K562 (cell line): ENCODE data around the gene PLXNB1. TPM values are rescaled to one million over a fixed set of nuclear protein-coding genes. Genes with fewer than 3 reads are reported as not detected.

Experiments
- ATF1 ChIP-seq, 2 experiments: fragments of 450-650 bp in 1 of 2; IDR thresholded peaks; 2 replicates each; pipeline ENCODE4 v1.6.1; 2016; ENCODE audit warnings: missing compliant biosample characterization in 1 of 2, missing genetic modification characterization in 1 of 2
- CBX1 ChIP-seq: sonication (generic); IDR thresholded peaks from 2 replicates; pipeline ENCODE4 v1.6.1; 2016; ENCODE audit warnings: antibody characterized with exemption, low read depth, mild to moderate bottlenecking
- GABPA ChIP-seq: fragments of 200-800 bp; sonication (Bioruptor generic); conservative IDR thresholded peaks from 2 replicates; pipeline ENCODE4 v1.6.1; 2016; ENCODE audit warnings: low read depth, missing genetic modification characterization, missing compliant biosample characterization
- GTF2F1 ChIP-seq: IDR thresholded peaks from 2 replicates; pipeline ENCODE4 v1.6.1; 2011; ENCODE audit warnings: low read depth, low read length, improper control_type of control experiment
- HCFC1 ChIP-seq: IDR thresholded peaks from 2 replicates; pipeline ENCODE4 v1.6.1; 2012; ENCODE audit warnings: low read depth, low read length, improper control_type of control experiment
- HDAC1 ChIP-seq, 2 experiments: fragments of 450-650 bp; IDR thresholded peaks; 2 replicates each; pipeline ENCODE4 v1.6.1; 2016 to 2017; ENCODE audit warnings: inconsistent platforms in 1 of 2, mild to moderate bottlenecking in 1 of 2, moderate library complexity in 1 of 2
- JUND ChIP-seq, 2 experiments: IDR thresholded peaks; 2 replicates in 1 of 2; 3 replicates in 1 of 2; pipeline ENCODE4 v1.6.1; 2011; ENCODE audit warnings: borderline replicate concordance in 2 of 2, low read depth in 2 of 2, low read length in 2 of 2, improper control_type of control experiment in 1 of 2, missing biosample characterization in 1 of 2, missing genetic modification characterization in 1 of 2, missing genetic modification reagents in 1 of 2
- LCOR ChIP-seq: sonication (generic); formaldehyde crosslinking; IDR thresholded peaks from 2 replicates; pipeline ENCODE4 v1.8.0; 2022; ENCODE audit warnings: mild to moderate bottlenecking, missing genetic modification reagents
- MTA1 ChIP-seq: fragments of 450-650 bp; IDR thresholded peaks from 2 replicates; pipeline ENCODE4 v1.6.1; 2017; ENCODE audit warnings: borderline replicate concordance
- MTA3 ChIP-seq: fragments of 450-650 bp; formaldehyde crosslinking; IDR thresholded peaks from 2 replicates; pipeline ENCODE4 v1.6.1; 2017; ENCODE audit warnings: mild to moderate bottlenecking, borderline replicate concordance
- NFIX ChIP-seq: fragments of 250-450 bp; sonication (Bioruptor Pico); IDR thresholded peaks from 2 replicates; pipeline ENCODE4 v1.4.0; 2020; ENCODE audit warnings: low read depth, mild to moderate bottlenecking, moderate library complexity
- NRF1 ChIP-seq, 2 experiments: fragments of 450-650 bp; IDR thresholded peaks in 1 of 2; conservative IDR thresholded peaks in 1 of 2; 2 replicates each; pipeline ENCODE4 v1.6.1; 2014; ENCODE audit warnings: mild to moderate bottlenecking in 2 of 2
- PHF20 ChIP-seq: fragments of 450-650 bp; IDR thresholded peaks from 2 replicates; pipeline ENCODE4 v1.6.1; 2018; ENCODE audit not compliant: partially characterized antibody
- PML ChIP-seq: IDR thresholded peaks from 2 replicates; pipeline ENCODE4 v1.6.1; 2012; ENCODE audit warnings: low read length, inconsistent platforms
- POLR2AphosphoS5 ChIP-seq: IDR thresholded peaks from 2 replicates; pipeline ENCODE4 v1.6.1; 2011; ENCODE audit warnings: mild to moderate bottlenecking, low read depth, low read length, moderate library complexity; ENCODE audit not compliant: control insufficient read depth, insufficient read depth
- RAD51 ChIP-seq: fragments of 450-650 bp; IDR thresholded peaks from 2 replicates; pipeline ENCODE4 v1.7.1; 2016; ENCODE audit warnings: low read depth, mild to moderate bottlenecking, borderline replicate concordance
- RBM14 ChIP-seq: fragments of 200-400 bp; formaldehyde crosslinking; IDR thresholded peaks from 2 replicates; pipeline ENCODE4 v1.6.1; 2018; ENCODE audit warnings: low read depth, mild to moderate bottlenecking, low read length, moderate library complexity, borderline replicate concordance; ENCODE audit not compliant: insufficient read depth
- SUPT5H ChIP-seq: fragments of 450-650 bp; IDR thresholded peaks from 2 replicates; pipeline ENCODE4 v1.6.1; 2016
- TARDBP ChIP-seq: fragments of 450-650 bp; IDR thresholded peaks from 2 replicates; pipeline ENCODE4 v1.6.1; 2016
- ZKSCAN3 ChIP-seq: fragments of 250-450 bp; sonication (Bioruptor Pico); IDR thresholded peaks from 2 replicates; pipeline ENCODE4 v1.4.0; 2020
- ZNF324 ChIP-seq: fragments of 250-450 bp; sonication (Bioruptor Pico); IDR thresholded peaks from 2 replicates; pipeline ENCODE4 v1.4.0; 2020; ENCODE audit warnings: mild to moderate bottlenecking
- polyA plus RNA-seq, 8 experiments: library from polyadenylated mRNA; depleted of rRNA in 4 of 8; stranded (reverse) in 5 of 8; unstranded in 3 of 8; fragments of >200 nt; fragmentation: Nextera tagmentation in 2 of 8; fragmentation: Illumina TruSeq in 1 of 8; extraction: Ambion mirVana in 2 of 8; extraction: Trizol in 1 of 8; gene quantifications; 2 replicates each; pipeline versions ENCODE4 v1.2.1 to v1.2.3, GENCODE V29; 2011 to 2014; ENCODE audit warnings: inconsistent platforms in 1 of 8, missing spikeins in 1 of 8
- total RNA-seq, 7 experiments: library from RNA; depleted of rRNA in 6 of 7; stranded (reverse); fragments of >200 nt in 6 of 7; fragmentation: Illumina TruSeq in 2 of 7; extraction: Trizol in 2 of 7; gene quantifications; 2 replicates each; pipeline versions ENCODE4 v1.2.1 to v1.2.3, GENCODE V29; 2011 to 2021; ENCODE audit warnings: low replicate concordance in 1 of 7
- TF ChIP-seq, protein P1 (sequence below), 2 experiments: fragments of 450-650 bp; conservative IDR thresholded peaks; 2 replicates each; pipeline ENCODE4 v1.6.1; 2017; ENCODE audit warnings: mild to moderate bottlenecking in 2 of 2, moderate library complexity in 2 of 2
- TF ChIP-seq, protein P2 (sequence below): sonication (generic); formaldehyde crosslinking; IDR thresholded peaks from 2 replicates; pipeline ENCODE4 v1.8.0; 2022; ENCODE audit warnings: mild to moderate bottlenecking, missing genetic modification reagents

Gene PLXNB1
- total and polyA plus RNA-seq, 9 of the 15 experiments (the other 6 are each of a cell fraction or from before 2014, with no cell fraction given) = 0.17 to 17.4 (median 6.0) TPM

DNA sequence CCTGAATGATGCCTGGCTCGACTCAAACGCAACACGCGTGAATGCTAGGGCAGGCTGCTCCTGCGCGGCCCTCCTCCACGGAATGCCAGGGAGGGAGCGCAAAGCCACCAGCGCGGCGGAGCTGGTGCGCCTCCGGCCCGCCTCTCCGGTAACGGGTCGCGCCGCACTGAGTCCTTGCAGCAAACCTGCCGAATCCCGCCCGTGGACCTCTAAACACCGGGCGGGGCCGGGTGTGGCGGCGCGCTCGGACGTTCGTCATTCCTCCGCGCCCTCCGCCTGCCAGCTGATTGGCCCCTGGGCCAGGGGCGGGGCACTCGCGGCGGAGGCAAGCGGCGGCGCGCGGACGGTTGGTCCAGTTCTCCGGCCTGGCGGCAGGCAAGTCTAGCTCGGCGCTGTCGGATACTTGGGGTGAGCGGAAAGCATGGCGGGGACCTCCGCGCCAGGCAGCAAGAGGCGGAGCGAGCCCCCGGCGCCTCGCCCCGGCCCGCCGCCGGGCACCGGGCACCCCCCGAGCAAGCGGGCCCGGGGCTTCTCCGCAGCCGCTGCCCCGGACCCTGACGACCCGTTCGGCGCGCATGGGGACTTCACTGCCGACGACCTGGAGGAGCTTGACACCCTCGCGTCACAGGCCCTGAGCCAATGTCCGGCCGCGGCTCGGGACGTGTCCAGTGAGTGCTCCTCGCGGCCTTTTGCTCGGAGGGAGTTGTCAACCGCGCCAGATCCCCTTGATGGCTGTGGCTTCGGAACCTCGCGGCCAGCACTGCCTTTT is 16.7 kb upstream of the PLXNB1 start, which contains the start of gene ATRIP (continued):
- TF ChIP-seq PML (0 out of 2 replicates have a peak, but pooled peaks have one; percentile 33), GABPA (tag) (peak; percentile 60; the same call in 1 of the 2 replicates), RAD51 (no peak), HCFC1 (peak; percentile 79), LCOR (no peak), GTF2F1 (0 out of 2 replicates have a peak, but pooled peaks have one; percentile 38), NFIX (no peak), NRF1 (conservative IDR thresholded peaks at IDR 0.05 in 1 of 2, IDR thresholded peaks at IDR 0.05 in 1 of 2) (peak; percentile 63 to 68; a peak in 3 of 4 replicates), ZKSCAN3 (CRISPR knock-in tag) (no peak), MTA3 (peak; percentile 74; the same call in 1 of the 2 replicates), JUND (IDR thresholded peaks at IDR 0.05; ENCODE audit: borderline replicate concordance, low read depth, low read length) (peak; percentile 16; the same call in 1 of the 2 replicates), JUND (tag; IDR thresholded peaks at IDR 0.05; ENCODE audit: borderline replicate concordance, low read depth, low read length) (no peak; the same call in 2 of the 3 replicates), TARDBP (peak; percentile 57; the same call in 1 of the 2 replicates), RBM14 (no peak), CBX1 (peak; percentile 77), MTA1 (peak; percentile 98), ZNF324 (CRISPR knock-in tag) (no peak), POLR2AphosphoS5 (peak; percentile 92), SUPT5H (peak; percentile 75), PHF20 (peak; percentile 89), HDAC1 (IDR thresholded peaks at IDR 0.05) (peak in 1 of 2 experiments; percentile 86; a peak in 2 of 4 replicates), ATF1 (CRISPR knock-in tag; IDR thresholded peaks at IDR 0.05) (peak; percentile 91), ATF1 (tag; IDR thresholded peaks at IDR 0.05) (peak; percentile 98)
- TF ChIP-seq, protein P1, sequence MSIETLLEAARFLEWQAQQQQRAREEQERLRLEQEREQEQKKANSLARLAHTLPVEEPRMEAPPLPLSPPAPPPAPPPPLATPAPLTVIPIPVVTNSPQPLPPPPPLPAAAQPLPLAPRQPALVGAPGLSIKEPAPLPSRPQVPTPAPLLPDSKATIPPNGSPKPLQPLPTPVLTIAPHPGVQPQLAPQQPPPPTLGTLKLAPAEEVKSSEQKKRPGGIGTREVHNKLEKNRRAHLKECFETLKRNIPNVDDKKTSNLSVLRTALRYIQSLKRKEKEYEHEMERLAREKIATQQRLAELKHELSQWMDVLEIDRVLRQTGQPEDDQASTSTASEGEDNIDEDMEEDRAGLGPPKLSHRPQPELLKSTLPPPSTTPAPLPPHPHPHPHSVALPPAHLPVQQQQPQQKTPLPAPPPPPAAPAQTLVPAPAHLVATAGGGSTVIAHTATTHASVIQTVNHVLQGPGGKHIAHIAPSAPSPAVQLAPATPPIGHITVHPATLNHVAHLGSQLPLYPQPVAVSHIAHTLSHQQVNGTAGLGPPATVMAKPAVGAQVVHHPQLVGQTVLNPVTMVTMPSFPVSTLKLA (conservative IDR thresholded peaks at IDR 0.05) = peak; percentile 77 to 89
- TF ChIP-seq, protein P2, sequence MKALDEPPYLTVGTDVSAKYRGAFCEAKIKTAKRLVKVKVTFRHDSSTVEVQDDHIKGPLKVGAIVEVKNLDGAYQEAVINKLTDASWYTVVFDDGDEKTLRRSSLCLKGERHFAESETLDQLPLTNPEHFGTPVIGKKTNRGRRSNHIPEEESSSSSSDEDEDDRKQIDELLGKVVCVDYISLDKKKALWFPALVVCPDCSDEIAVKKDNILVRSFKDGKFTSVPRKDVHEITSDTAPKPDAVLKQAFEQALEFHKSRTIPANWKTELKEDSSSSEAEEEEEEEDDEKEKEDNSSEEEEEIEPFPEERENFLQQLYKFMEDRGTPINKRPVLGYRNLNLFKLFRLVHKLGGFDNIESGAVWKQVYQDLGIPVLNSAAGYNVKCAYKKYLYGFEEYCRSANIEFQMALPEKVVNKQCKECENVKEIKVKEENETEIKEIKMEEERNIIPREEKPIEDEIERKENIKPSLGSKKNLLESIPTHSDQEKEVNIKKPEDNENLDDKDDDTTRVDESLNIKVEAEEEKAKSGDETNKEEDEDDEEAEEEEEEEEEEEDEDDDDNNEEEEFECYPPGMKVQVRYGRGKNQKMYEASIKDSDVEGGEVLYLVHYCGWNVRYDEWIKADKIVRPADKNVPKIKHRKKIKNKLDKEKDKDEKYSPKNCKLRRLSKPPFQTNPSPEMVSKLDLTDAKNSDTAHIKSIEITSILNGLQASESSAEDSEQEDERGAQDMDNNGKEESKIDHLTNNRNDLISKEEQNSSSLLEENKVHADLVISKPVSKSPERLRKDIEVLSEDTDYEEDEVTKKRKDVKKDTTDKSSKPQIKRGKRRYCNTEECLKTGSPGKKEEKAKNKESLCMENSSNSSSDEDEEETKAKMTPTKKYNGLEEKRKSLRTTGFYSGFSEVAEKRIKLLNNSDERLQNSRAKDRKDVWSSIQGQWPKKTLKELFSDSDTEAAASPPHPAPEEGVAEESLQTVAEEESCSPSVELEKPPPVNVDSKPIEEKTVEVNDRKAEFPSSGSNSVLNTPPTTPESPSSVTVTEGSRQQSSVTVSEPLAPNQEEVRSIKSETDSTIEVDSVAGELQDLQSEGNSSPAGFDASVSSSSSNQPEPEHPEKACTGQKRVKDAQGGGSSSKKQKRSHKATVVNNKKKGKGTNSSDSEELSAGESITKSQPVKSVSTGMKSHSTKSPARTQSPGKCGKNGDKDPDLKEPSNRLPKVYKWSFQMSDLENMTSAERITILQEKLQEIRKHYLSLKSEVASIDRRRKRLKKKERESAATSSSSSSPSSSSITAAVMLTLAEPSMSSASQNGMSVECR (CRISPR knock-in tag) = peak; percentile 94
